SH-SY5Y (cell line): ENCODE data around the gene CMTM4.

ENCODE experiments used
- GATA2 ChIP-seq: IDR thresholded peaks from 2 replicates; pipeline ENCODE4 v1.6.1; 2011; ENCODE audit warnings: mild to moderate bottlenecking, low read depth, low read length
- GATA3 ChIP-seq: IDR thresholded peaks from 2 replicates; pipeline ENCODE4 v1.6.1; 2011; ENCODE audit warnings: low read depth, mild to moderate bottlenecking, low read length, moderate library complexity

CMTM4 gene

DNA sequence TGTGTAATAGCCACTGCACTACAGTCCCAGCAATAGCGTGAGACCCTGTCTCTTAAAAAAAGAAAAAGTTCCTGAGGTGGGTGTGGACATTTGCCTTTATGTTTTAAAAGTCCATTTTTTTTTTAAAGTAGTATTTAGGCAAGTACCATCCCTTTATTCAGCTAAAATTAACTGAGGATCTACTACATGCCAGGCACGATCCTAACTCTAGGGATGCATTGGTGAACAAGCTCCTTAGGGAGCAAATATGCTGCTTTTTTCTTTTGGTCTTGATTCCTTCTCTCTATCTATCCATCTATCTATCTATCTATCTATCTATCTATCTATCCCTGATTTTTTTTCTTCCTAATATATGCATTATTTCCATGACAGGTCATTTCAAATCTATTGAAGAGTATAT, 47.4 kb downstream of the CMTM4 start:
- no peak for TF ChIP-seq GATA3
- TF ChIP-seq GATA2 = no peak

DNA sequence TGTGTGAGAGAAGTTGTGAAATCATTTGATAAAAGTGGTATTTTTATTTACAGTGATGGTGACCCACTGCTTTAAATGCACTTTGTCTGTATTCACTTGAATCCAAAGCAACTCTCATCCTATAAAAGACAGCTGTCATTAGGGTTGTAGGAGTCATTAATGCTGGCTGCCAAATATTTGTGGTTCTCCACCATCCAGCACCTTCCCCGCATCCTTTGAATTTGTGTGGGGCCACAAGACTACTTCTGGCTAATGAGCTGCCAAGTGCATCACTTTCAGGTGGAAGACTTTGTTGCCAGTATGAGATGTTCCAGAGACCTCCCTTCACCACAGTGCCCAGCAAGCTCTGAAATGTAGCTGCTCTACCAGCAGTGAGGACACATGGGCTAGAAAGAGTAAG, 48.7 kb downstream of the CMTM4 start:
- TF ChIP-seq GATA2 (no peak), GATA3 (no peak)

DNA sequence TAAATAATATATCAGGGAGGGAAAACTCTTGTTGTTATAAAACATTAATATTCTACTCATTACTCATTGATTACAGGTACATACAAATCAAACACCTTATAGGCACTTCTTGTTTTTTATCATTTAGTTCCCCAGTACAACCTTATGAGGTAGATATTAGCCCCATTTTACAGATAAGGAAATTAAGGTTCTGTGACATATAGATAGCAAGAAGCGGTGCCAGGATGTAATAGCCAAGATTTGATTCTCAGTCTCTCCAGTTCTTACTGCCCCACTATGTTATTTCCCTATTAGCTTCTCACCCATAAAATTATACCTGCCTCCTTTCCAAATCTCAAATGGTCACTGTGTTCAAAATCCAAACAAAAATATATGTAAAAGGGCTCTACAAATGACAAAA, 55.2 kb downstream of the CMTM4 start:
- TF ChIP-seq GATA3 (no peak), GATA2 (no peak)

DNA sequence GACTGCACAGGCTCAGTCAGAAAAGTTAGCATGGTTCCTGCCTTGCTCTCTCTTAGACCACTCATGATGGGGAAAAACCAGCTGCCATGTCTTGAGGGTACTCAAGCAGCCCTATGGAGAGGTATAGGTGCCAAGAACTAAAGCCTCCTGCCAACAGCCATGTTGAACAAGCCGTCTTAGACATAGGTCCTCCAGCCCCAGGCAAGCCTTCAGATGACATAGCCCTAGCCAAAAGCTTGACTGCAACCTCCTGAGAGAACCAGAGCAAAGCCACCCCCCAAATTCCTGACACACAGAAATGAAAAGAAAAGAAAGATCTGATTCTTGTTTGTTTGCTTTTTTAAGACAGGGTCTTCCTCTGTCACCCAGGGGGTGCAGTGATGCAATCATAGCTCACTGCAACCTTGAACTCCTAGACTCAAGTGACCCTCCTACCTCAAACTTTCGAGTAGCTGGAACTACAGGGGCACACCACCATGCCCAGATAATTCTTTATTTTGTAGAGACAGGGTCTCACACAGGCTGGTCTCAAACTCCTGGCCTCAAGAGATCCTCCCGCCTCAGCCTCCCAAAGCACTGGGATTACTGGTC, 55.7 kb downstream of the CMTM4 start:
- no peak for TF ChIP-seq GATA2

DNA sequence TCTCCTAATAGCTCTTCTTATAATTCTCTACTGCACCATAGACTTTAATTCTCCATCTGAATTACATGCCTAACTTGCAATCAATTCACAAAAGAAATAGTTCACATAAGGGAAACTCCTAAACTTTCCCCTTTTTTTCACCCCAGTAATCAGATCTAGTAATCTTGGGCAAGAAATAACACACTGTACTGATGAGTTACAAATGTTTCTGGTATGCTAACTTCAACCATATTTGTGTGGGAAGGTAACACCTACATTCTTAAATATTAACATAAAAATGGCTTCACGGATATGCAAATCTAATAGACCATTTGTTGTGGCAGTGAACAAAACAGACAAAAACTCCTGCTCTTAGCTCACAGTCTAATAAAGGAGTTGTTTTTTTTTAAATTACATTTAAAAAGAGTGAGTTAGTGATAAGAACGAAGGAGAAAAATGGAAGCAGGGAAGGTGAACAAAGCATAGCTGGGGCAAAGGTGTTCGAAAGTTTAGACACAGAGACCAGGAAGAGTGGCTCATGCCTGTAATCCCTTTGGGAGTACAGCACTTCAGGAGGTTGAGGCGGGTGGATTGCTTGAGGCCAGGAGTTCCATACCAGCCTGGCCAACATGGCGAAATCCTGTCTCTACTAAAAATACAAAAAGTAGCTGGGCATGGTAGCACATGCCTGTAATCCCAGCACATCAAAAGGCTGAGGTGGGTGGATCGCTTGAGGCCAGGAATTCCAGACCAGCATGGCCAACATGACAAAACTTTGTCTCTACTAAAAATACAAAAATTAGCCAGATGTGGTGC, 57.3 kb downstream of the CMTM4 start:
- TF ChIP-seq GATA2 (no peak), GATA3 (no peak)

DNA sequence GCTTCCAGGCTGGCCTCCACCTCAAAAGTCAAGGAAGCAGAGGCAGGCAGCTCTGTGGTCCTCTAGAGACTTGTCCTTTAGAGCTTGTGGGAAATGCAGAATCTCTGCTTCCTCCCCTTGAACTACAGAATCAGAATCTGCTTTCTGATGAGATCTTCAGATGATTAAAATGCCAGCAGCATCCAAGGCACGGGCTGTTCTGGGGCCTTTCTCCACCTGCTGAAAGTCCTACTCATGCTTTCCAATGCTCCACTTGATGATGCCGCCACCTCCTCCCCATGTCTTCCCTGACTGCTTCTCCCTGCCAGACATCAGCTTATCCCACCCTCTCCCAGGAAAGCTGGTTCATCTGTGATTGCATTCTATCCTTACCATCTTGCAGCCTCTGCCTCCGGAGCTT, 58.7 kb downstream of the CMTM4 start:
- no peak for TF ChIP-seq GATA3
- no peak for TF ChIP-seq GATA2

DNA sequence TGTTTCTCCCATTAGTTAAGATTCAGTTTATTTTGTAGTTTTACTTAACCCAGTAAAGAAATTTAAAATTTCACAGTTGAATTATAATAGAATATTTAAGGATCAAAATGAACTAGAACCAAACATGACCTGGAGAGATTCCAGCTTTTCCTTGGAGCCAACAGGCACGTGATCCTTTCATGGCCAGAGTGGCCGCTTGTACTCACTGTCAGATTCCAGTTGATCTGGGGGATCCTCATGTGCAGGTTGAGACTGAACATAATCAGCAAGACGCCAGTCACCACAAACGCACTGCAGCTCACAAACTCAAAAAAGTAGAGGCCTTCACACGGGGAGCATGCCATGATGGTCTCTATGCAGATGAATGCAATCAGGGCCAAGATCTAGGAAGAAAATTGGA, 60.3 kb downstream of the CMTM4 start:
- TF ChIP-seq GATA3 = no peak
- no peak for TF ChIP-seq GATA2

DNA sequence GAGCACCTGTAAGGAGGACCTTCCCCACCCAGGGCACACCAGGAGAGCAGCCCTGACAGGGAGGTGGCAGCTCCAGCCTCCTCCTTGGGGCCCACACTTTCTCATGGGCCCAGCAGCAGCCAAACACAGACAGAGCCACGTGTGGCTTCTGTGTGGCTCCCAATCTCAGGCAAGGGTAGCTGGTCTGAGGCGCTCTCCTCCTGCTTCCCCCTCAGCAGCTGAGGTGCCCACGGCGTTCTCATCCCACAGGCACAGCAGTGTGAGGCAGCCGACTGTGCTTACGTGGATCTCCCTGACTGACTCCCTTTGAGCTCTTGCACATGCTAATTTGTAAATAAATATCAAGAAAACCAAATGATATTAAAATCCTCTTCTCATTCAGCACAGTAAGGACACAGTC, 61.1 kb downstream of the CMTM4 start:
- TF ChIP-seq GATA2 = no peak
- no peak for TF ChIP-seq GATA3

DNA sequence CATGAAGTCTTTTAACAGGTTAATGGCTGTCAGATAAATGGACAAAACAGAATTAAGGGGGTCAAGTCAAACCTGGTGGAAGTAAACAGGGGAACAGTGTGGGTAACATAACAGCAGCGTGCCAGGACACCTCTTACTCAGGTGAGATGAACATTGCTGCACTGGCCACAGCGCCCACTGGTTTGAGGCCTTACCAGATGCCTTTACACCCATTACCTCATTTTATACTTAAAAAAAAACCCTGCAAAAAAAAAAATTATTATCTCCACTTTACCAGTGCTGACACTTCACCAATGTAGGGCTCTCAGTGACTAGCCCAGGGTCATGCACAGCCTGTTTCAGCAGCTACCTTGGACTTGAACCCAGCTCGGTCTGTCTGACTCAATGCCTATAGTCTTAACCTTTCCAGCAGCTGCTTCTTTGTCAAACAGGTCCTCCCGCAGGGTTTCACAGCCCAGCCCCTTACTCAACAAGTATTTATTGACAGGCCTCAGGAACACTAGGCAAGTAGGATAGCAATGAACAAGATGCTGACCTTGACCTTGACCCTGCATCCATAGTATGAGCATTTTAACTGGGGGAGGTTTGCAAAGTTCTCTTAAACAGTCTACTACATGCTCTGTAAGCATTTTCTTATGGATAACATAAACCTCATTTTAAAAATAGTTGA, 61.9 kb downstream of the CMTM4 start:
- TF ChIP-seq GATA2 (no peak), GATA3 (no peak)

DNA sequence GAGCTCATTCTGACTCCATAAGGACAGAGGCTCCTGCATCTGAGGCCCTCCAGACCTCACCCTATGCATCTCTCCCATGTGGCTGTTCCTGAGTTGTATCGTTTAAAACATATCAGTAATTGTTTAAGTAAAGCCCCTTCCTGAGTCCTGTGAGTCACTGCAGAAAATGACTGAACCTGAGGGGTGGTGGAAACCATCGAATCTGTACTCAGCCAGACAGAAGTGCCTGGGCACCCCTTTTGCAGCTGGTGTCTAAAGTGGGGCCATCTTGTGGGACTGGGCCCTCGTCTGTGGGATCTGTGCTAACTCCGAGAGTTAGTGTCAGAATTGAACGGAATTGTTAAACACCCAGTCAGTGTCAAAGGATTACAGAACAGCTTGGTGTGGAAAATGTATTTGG, 66.7 kb downstream of the CMTM4 start:
- TF ChIP-seq GATA2 (no peak), GATA3 (no peak)

DNA sequence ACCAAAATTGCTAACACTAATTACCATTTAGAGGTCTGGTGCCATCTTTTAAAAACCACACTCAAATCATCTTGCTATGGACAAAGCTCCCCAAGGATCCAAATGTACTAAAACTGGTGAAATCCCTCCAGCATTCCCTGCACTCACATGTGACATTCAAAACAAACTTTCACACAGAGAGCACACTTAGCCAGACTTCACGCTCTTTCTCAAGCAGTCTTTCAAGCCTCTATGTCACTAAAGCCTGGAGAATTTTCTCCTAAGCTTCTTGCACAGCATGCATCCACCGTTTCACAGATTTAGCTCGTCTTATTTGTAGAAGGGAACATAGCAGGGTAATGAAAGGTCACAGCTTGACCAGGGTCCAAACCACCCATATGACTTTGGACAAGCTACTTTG, 72.8 kb downstream of the CMTM4 start:
- TF ChIP-seq GATA2 (no peak), GATA3 (no peak)

DNA sequence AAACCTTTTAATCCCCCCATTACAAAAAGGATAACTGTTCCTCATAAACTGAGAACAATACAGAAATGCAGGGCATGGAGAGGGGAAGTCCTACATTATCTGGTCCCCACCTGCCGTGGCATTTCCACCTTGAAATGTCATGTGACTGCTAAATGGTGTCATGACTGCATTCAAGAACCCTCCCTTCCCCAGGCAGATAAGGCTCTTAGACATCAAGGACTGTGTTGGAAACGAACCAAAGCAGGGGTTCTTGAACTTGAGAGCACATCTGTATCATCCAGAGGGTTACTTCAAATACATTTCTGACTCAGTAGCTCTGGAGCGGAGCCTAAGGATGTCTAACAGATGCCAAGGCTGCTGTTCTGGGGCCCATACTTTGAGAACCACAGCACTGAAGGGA, 73.7 kb downstream of the CMTM4 start:
- TF ChIP-seq GATA3 = no peak
- TF ChIP-seq GATA2 = no peak

DNA sequence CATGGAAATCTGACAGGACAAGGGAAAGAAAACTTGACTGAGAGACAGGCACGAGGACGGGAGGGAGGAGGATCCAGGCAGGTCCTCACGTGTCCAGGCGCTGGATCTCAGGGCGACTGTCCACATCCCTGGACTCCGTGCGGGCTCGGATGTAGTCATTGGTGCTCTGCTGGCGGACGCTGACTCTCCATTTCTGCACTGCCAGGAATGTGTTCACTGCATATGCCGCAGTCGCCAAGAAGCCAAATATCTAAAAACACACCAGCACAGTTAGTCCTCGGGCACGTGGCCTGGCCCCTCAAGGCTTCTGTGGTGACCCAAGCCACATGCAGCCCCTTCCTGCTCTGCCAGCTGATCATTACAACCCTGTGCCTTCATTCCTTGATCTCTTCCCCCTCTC, 74.6 kb downstream of the CMTM4 start:
- TF ChIP-seq GATA2 = no peak
- TF ChIP-seq GATA3 = no peak

DNA sequence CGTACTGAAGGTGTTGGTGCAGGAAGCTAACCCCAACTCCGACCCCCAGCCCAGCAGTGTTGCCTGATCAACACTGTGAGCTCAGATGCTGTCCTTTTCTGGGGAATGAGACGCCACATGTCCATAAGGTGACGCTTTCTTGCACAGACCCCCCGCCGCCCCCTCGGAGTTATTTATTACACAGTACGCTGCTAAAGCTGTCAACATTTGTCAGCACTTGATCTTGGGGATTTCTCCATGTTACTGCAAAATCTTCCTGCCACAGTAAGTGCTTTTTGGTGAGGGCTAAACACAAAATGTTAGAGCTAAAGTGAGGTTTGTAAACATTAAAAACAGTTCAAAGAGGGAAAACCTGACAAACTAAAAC, 76.1 kb downstream of the CMTM4 start:
- no peak for TF ChIP-seq GATA2
- no peak for TF ChIP-seq GATA3
